NCI-H510A treated with DMSO at 0.1 percent for 48 hours (cell line): ENCODE measurements around the gene NOVA1.
A peak's percentile ranks its signal among the peaks of the same experiment; 100 is the strongest.

Source experiments
- DNase-seq: peaks from one replicate; lab custom pipeline; 2025; lab: John Stamatoyannopoulos, UW

NOVA1 gene

GRCh38 chr14:26444822-26445221, 153.0 kb downstream of the NOVA1 start:
- DNase-seq = no peak

- DNase-seq = no peak
Observed at GRCh38 chr14:26443654-26444053, 154.2 kb downstream of the NOVA1 start.

DNA sequence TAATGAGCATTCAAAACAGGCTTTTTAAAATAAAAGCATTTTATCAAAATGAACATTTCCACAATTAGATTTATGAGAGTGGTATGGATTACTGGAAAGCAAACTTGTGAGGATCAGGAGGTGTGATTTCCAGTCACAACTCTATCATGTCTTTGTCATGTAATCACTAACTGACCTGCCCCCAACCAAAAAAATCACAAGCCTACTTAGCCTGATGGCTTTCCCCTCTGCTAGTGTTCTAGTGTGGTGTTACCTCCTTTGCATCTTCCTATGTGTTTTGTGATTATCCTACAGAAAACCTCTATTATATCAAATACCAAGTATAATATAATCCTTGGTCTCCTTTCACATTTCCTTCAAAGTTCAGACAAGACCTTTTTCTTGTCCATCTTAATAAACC, 168.6 kb downstream of the NOVA1 start:
- no peak for DNase-seq

- no peak for DNase-seq
Observed at GRCh38 chr14:26427097-26427496, 170.7 kb downstream of the NOVA1 start.

DNA sequence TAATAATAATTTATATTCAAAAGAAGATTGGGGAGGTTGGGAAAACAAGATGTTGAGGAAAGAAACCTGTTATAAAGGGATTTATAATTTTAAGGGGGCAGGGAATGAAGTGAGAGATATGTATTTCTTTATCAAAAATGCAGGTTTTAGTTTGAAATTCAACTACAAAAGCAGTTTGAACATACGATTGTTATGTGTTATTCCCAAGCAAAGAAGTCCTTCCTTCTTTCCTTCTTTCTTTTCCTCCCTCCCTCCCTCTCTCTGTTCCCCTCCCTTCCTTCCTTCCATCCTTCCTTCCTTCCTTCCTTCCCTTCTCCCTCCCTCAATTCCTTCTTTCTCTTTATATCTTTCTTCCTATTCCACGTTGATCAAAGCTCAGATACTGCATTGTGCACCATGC, 173.3 kb downstream of the NOVA1 start:
- DNase-seq = no peak

GRCh38 chr14:26415618-26416123, 182.2 kb downstream of the NOVA1 start:
- no peak for DNase-seq

- no peak for DNase-seq
Observed at GRCh38 chr14:26414926-26415325, 182.9 kb downstream of the NOVA1 start.

- DNase-seq = no peak
Observed at GRCh38 chr14:26414103-26414502, 183.7 kb downstream of the NOVA1 start.

- no peak for DNase-seq
Observed at GRCh38 chr14:26412421-26412820, 185.4 kb downstream of the NOVA1 start.

- no peak for DNase-seq
Observed at GRCh38 chr14:26410189-26410685, 187.6 kb downstream of the NOVA1 start.

GRCh38 chr14:26404927-26405326, 192.9 kb downstream of the NOVA1 start:
- no peak for DNase-seq

- no peak for DNase-seq
Observed at GRCh38 chr14:26403760-26404159, 194.1 kb downstream of the NOVA1 start.

DNA sequence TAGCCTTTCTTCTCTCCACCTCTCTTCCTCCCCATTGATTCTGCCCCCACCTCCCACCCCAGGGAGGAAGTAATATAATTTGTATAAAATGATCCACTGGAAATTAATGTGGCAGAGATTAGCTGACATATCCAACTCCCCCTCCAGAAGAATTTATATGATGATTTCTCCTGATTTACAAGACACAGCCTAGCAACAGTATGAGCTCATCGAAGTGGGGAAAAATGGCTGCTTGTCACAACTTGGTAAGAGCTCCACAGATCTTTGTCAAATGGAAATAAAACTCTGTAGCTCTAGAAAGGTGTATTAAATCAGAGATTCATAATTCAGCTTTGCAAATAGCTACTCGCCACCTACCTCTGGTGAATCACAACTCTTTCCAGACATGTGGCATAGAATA, 195.7 kb downstream of the NOVA1 start:
- DNase-seq = no peak

GRCh38 chr14:26401179-26401968, 196.5 kb downstream of the NOVA1 start:
- DNase-seq = peak; percentile 87

DNA sequence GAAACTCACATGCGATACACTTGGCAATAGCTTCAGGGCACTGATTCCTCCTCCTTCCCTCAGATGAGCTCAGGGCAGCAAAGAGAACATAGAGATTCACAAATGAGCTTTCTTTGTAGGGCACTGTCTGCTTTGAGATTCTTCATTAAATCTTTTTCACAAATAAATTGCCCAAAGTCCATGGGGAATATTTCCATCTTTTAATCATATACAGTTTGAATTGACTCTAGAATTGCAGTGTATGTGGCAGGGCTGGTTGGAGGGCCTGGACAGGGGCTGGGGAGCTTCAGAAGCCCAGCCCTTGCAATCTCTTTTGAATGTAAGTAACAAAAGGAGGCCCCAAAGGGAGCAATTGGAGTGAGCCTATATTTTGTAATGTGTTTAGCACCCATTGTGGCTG, 197.5 kb downstream of the NOVA1 start:
- no peak for DNase-seq

GRCh38 chr14:26398616-26399015, 199.2 kb downstream of the NOVA1 start:
- no peak for DNase-seq
